ENCODE results near the gene TSPO.

TSPO gene

DNA sequence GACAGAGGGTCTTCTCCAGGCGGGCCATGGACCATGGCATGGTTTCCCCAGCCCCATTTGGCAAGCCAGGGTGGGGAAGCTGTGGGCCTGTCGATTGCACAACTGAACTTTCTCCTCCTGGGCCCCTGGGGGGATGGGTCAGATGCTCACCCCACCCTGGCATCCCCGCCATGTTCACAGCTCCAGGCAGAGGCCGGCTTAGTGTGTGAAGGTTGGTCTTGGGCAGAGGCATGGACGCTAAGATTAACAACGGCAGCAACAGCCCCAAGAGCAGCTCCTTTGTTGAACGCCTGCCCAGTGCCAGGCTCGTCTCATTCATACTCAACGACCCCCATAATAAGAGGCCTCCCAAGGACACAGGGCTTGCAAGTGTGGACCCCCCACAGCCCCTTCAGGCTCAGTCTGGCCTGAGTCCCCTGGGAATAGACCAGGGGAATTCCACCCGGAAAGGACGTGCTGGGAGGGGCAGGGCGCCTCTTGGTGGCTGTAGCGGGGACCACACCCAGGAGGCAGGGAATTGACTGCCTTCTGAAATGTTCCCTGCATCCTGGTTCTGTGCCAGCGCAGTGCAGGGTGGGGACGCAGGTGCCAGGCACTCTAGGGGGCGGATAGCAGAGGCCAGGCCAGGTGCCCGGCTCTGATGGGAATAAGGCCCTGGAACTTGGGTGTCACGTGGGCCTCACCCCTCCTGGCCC is 8.3 kb downstream of the TSPO start:
- no peak for DNase-seq

DNA sequence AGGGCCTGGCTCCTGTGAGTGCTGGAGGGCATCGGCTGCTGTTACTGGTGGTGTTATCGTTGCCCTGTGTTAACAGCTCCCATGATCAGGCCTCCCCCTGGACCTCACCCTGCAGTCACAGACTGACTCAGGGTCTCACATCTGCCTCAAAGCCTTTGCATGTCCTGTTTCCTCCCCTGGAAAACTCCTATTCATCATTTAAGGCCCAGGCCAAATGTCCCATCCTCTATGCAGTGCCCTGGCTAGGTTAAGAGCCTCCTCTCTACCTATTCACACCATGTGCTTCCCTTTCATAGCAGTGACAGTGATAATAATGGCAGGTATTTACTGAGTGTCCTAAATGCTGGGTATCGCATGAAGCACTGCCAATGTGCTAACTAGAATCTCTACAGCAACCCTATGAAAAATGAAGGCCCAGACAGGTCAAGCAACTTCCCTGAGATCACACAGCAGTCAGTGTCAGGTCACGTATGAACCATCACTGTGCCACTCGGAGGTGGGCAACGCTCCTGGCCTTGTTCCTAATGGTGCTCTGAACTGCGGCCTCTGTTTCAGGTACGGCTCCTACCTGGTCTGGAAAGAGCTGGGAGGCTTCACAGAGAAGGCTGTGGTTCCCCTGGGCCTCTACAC is 9.3 kb downstream of the TSPO start:
- no peak for DNase-seq

DNA sequence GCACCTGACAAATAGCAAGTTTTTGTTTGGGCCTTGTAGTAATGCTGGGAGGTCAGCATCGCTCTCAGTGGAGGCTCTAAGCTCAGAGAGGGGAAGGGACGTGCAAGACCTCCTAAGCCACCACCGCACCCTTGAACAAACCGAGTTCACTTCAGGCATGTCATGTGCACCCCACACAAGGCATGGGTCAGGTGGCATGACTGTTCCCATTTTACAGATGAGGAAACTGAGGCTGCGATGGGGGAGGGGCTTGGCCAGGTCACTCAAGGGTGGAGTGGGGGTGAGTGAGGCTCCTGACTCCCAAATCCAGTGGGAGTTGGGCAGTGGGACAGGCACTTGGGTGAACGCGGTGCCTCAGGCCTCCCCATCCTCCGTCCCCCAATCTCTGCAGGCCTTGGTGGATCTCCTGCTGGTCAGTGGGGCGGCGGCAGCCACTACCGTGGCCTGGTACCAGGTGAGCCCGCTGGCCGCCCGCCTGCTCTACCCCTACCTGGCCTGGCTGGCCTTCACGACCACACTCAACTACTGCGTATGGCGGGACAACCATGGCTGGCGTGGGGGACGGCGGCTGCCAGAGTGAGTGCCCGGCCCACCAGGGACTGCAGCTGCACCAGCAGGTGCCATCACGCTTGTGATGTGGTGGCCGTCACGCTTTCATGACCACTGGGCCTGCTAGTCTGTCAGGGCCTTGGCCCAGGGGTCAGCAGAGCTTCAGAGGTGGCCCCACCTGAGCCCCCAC is 11.2 kb downstream of the TSPO start:
- DNase-seq = no peak

DNA sequence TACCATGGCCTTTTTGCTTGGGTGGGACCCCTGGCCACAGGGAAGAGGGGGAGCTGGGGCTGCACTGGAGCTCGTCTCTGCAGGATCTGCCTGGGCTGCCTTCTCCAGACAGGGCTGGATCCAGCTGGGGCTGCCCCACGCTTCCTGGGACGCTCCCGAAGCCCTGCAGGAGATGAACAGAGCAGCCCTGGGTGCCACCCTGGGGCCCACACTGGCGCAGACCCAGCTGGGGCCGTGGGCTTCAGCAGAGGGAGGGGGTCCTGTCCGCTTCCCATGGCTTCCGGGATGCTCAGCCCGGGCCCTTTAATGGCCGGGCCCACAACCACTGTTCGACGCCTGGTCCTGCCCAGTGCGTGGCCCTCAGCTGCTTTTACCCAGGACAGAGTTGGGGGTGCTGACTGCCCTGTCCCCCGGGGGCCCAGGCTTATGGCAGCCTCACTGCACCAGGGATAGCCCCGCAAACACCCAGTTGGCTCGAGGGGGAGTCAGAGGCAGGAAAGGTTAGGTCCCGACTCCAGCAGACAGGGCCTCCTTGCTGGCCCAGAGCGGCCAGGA is 12.0 kb downstream of the TSPO start:
- no peak for DNase-seq

DNA sequence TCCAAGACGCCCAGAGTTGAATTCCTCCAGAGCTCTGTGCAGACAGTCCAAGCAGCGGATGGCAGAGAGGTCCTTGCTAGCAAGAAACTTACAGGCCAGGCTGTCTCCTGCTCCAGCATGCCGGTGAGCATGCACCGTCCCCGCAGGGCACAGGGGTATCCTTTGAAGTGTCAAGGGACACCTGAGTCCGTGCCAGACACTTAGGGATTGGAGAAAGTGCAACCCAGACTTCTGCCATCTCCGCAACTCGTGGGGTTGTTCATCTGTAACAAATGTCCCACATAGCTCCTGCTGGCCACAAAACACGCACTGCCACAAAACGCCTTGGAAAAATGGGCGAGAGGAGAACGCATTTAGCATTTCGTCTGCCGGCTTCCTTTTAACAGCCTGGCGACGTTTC is 13.3 kb downstream of the TSPO start:
- no peak for DNase-seq

DNA sequence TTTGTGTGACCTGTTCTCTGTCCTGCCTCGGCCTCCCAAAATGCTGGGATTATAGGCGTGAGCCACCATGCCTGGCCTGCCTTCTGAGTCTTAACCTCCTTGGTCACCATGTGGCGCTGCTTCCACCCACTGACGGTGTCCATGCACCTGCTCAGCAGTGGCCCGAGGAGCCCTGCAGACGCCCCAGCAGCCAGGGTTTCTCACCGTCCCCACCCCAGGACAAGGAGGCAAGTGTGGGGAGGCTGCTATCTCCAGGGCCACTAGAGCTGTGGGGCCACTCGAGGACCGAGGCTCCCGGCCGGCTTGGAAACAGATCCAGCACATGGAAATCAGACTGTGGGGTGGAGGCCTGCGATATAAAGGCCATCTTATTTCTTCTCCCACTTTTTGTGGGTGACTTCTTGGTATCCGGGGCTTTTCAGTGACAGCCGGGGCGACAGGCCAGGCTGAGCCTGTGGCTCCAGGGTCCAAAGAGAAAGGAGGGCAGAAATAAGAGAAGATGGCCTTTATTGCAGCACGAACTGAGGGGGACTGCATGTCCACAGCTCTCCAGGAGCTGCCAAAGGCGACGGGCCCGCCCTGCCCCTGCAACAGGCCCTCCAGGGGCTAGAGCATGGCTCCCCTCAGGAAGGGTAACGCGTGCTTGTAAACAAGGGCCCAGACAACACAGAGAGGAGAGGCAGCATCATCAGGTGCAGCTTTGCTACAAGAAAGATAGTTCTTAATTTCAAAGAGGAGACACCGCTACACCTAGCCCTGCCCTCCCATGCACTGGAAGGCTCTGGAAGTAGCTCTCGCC is 15.0 kb downstream of the TSPO start:
- DNase-seq = no peak

DNA sequence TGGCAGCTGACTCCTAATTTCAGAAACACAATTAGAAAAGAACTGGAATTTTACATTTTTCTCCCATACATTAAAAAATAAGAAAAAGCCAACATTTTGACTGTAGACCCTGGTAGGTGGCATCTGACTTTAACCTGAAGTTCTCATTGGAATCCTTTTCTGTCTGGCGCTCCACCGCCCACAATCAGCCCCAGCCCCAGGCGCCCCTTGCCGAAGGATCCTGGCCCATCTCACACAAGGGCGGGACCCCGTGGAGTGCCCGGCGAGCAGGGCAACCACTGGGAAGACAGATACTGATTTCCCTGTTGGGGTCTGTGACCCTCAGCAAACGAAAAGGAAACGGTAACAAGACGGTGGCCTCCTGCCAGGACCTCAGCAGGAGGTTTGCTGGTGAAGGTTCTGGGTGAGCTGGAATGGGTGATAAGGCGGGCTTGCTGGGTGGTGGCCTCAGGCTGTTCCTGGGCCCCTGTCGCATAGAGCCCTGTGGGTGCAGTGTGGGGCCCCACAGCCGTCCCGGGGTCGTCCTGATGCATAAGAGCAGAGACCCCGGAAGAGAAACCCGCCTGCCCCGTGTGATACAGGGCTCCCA is 15.7 kb downstream of the TSPO start:
- no peak for DNase-seq

DNA sequence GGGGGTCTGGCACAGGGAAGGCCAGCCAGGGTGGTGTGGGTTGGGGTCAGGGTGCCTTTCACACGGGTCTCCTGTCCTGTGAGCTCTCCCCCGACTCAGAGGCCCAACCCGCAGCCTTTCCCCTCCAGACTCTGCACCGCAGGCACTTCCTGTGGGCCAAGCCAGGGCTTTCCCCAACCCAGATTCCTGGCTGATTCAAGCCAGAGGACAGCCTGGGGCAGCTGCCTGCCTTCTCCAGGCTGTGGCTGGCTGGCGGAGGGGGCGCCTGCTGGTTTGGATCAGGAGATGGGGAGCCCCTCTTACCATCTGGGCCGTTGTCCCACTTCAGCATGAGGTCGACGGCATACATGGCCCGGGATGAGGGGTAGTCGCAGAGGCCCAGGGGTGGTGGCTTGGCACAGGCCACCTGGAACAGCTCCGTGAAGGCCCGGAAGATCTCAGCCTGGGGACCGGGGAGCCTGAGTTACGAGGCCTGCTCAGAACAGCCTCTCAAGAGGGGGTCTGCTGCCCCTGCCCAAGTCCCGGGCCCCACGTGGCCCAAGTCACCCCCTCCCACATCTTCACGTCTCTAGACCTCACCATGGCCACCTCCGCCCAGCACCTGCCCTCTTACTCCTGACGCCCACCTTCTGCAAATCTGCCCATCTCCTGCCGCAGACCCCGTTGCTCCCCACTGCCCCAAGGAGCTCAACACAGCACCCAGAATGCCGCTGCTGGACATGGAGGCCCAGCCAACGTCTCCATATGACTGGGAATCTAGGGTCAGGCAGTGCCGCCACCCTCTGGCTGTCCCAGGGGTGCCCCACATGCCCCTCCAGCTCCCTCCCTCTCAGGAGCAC is 17.3 kb downstream of the TSPO start:
- DNase-seq = no peak

DNA sequence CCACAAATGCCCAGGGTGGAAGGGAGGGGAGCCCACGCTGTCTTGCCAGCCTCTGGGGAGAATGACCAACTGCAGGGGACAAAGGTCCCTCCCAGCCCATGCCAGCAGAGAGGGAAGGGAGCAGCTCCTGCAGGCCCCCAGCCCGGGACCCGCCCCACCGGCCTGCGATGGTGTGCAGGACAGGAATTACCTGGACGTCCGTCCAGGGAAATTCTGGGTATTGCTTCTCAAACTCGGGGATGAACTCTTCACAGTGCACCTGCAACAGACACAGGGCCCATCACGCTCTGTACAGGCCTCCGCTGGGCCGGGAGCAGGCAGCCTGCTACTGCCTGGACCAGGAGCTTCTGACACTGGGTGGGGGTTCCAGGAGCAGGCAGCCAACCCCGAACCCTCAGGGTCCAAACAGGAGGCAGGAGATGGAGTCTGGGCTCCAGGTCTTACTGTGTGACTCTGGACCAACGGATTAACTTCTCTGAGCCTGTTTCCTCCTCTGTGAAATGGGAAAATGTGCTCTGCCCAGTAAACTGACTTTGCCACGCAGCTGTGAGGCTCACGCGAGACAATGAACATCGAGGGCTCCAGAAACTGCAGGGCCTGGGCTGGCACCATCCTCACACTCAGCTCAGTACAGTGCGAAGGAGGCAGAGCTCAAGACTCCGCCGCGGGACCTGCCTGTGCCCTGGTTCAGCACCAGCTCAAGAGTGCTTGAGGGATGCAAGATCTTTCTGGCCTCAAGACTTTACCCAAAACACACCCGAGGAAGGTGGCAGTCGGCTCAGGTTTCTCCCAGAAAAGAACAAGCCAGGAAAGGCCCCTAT is 18.2 kb downstream of the TSPO start:
- no peak for DNase-seq

DNA sequence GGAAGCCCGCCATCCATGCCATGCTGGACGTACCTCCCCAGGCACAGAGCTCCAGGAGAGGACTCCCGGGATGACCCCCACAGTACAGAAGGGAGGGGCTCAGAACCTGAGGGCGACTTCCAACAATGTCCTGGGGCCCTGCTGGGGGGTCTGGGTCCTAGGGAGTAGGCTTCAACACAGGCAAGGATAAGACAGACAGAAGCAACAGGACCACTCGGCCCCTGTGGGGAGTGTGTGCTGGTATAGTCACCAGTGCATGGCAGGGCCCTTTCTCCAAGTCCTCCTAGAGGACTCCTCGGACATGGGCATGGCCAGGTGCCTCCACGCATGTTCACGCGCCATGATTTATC is 18.7 kb downstream of the TSPO start:
- no peak for DNase-seq

DNA sequence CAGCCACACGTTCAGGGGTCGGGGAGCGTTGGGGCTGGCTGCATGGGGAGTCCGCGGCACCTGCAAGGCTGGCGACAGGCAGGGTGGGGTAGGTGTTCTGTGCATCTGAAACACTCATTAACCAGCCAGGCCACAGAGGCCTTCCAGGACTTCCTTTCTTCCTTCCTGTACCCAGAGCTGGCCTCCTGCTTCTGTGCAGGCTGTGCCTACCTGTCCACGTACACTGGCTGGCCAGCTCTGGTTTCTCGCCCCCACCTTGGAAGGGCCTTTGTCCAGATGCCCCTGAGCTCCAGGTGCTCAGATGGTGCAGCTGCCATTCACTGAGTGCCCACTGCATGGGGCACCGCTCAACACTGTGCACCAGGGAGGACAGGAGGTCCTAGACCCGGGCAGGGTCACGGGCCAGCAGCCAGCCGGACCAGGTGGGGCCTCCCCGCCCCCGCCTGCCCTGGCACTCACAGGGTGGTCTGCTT is 19.7 kb downstream of the TSPO start:
- no peak for DNase-seq

DNA sequence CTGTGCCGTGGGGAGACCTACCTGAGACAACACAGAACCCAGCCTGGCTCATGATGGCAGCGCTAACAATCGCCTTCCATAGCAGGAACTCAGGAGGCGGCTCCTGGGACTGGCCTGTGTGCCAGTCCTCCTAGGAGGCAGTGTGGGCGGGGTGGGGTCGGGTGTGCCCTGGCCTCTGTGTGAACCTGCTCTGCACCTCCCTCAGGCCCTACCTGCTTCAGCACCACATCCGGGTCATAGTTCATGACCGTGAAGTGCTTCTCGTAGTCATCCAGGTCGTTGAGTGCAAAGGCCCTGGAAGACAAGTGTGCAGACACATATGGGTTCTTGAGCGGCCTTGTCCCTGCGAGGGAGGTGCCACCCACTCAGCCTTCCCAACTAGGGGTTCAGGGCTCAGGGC is 20.2 kb downstream of the TSPO start:
- DNase-seq = no peak

DNA sequence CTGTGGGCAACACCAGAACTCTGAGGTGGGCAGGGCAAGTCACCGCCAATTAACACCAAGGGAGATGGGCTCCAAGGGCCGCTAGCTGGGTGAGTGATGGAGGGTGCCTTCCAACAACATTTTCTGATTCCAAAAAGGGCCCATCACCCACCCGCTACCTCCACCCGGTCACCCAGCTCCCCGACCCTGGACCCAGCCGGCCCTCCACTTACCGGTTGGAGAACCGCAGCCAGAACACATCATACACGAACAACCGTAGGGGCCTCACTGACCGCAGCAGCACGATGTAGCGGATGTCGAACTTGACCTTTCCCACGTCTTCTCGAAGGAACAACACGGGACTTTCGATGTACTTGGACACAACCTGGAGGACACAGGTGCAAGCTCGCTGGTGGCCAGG is 20.8 kb downstream of the TSPO start:
- DNase-seq = no peak

DNA sequence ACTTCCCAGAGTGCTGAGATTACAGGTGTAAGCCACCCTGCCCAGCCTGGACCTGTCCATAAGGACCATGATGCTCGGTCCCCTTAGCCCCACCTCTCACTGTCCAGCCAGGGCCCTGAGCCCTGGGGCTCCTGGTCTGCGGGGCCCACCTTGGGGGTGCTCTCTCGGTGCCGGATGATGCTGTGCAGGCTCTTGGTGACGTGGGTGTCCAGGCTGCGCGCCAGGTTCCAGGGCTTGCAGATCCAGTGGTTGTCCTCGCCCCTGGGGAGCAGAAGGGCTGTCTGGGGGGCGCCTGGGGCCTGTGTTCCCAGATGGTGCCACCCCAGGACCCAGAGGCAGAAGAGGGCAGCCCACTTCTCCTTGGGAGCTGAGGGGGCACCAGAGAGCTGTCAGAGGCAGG is 22.2 kb downstream of the TSPO start:
- no peak for DNase-seq

DNA sequence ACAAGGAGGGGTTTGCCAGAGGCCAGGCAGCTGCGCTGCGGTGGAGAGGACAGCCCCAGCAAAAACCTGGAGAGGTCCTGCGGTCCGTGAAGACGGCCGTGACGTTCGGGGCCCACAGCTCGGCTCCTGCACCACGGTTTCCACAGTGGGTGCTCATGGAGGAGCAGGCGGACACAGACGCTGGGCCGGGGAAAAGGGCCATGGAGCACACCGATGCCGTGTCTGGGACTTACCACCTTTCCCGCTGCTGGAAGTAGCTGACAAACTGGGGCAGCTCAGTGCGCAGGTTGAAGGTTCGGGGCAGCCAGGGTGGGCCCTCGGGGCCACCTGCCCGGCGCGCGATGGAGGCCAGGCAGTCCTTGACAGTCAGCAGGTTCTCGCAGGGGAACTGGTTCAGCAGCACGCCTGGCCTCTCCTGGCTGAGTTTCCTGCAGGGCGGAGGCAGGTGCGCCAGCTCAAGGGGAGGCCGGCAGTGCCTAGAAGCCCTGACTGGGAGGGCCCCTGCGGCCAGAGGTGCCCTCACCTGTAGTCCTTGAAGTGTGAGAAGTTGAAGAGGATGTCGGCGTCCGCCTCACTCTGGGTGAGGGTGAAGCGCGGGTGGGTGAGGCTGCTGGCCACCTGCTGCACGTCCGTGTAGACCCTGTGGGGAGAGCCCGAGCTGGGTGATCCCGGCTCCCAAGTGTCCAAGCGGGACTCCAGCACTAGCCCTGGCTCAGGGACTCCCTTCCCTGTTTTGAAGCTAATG is 22.8 kb downstream of the TSPO start:
- DNase-seq = no peak

DNA sequence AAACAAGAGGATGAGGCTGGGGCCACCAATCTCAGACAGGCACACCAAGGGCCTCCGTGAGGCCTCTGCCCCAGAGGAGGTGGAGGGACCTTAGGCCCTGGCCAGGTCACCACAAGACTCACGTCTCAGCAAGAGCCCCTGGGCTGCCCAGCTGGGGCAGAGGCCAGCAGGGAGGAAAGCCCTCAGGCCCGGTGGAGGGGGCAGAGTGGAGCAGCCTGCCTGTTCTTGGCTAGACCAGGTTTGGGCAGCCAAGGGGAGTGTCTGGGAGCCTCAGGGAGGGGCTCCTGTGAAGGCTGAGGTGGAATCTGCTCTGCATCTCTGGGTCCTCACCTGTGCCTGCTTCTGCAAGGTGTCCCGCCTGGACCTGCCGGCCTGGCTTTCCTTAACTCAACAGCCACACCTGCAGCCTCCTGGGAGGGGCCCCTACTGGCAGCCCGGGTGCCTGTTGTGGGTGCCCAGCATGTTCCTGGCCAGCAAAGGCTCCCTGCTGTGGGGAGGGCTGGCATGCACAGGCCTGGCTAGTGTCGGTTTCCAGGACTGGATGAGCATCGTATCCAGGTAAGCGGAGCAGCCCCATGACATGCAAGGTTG is 23.7 kb downstream of the TSPO start:
- no peak for DNase-seq

DNA sequence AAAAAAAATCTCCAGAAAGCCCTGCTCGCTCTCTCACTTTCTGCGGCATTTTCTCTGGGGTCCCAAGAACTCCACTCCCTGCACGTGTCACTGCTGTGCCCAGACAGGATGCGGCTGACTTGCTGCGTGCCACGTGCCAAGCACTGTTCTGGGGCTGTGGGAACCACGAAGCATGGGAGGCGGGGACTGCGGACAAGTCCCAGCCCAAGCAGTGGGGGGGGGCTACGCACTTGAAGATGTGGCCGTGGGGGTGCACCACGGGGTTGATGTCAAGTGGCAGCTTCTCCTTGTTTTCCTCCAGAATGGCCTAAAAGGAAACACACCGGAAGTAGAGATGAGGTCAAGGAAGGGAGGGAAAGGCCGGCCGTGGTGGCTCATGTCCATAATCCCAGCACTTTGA is 24.7 kb downstream of the TSPO start:
- no peak for DNase-seq

DNA sequence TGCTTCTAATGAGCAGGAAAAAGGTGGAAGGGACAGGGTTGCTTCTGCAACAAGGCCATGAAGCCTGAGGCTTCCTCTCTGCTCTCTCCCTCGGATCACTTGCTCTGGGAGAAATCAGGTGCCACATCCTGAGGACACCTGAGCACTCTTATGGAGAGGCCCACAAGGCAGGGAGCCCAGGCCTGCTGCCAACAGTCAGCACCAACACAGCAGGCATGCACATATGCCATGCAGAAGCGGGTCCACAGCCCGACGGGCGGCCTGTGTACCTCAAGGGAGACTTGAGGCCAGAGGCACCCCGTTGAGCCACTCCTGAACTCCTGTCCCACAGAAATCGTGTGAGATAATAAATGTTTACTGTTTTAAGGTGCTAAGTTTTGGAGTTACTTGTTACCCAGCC is 26.1 kb downstream of the TSPO start:
- no peak for DNase-seq

DNA sequence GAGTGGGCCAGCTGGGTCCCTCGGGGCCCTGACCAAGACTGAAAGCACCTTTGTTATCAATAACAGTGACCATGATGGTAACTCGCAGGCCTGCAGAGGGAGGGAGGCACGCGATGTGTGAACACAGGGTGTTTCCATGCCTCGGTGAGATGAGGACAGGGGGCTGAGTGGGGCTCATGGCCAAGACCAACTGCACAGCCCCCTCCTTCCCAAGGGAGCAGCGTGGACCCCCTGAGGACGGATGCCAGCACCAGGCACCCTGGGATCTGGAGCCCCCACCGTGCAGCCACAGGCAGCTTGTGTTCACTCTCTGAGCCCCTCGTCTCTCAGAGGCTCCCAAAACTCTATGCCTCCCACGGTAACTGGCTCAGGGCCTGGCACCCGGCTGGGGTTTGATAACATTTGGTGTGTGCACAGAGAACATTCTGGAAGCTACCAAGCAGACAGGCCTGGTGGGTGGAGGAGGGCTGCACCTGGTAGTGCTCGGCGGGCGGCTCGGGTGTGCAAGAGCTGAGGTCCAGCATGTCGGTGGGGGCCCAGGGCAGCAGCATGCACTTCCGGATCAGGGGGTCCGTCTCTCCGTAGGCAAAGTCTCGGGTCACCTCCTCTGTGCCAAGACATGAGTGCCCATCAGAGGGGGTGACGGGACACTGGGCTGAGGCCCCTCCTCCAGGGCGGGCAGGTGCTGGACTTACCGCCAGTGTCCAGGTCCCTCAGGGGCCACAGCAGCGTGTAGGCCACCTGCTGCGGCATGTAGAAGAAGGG is 28.0 kb downstream of the TSPO start:
- DNase-seq = no peak
